Calu3 (cell line): Measurements from ENCODE around the gene LARP4. TPM values are rescaled to one million over a fixed set of nuclear protein-coding genes. Genes with fewer than 3 reads are reported as not detected.

Source experiments
- BruUV-seq: library from RNA; stranded (reverse); fragments of 400-500 nt; replicated peaks from 2 replicates; lab custom pipeline; 2021; lab: Mats Ljungman, UMichigan
- CTCF ChIA-PET: fragments of 300-600 bp; sonication (Branson Sonifier 250); formaldehyde crosslinking; loops from one replicate; lab custom pipeline; 2022; ENCODE audit warnings: antibody characterized with exemption; lab: Charles Lee
- DNase-seq: peaks from one replicate; pipeline ENCODE4 v3.0.0; 2022
- H3K27ac Mint-ChIP-seq: one replicate; pipeline ENCODE4 v1.8.0; 2022; ENCODE audit warnings: mixed read lengths; ENCODE audit not compliant: unreplicated experiment
- H3K27me3 Mint-ChIP-seq: one replicate; pipeline ENCODE4 v1.8.0; 2022; ENCODE audit warnings: mixed read lengths; ENCODE audit not compliant: unreplicated experiment
- H3K36me3 Mint-ChIP-seq: one replicate; pipeline ENCODE4 v1.8.0; 2022; ENCODE audit warnings: mild to moderate bottlenecking, moderate library complexity, mixed read lengths; ENCODE audit not compliant: insufficient read depth, unreplicated experiment
- H3K4me1 Mint-ChIP-seq: one replicate; pipeline ENCODE4 v1.8.0; 2022; ENCODE audit warnings: mild to moderate bottlenecking, low read depth, mixed read lengths; ENCODE audit not compliant: unreplicated experiment
- H3K4me3 Mint-ChIP-seq: one replicate; pipeline ENCODE4 v1.8.0; 2022; ENCODE audit warnings: mild to moderate bottlenecking, low read depth, moderate library complexity, mixed read lengths; ENCODE audit not compliant: unreplicated experiment
- H3K9me3 Mint-ChIP-seq: one replicate; pipeline ENCODE4 v1.8.0; 2022; ENCODE audit warnings: low read depth, mixed read lengths; ENCODE audit not compliant: unreplicated experiment
- intact Hi-C: fragments of 100-400 bp; cut with micrococcal nuclease; formaldehyde crosslinking; loops from one replicate; pipeline ENCODE4 v1.10.0; 2022; ENCODE audit not compliant: unreplicated experiment
- total RNA-seq: library from RNA; stranded (reverse); gene quantifications from 2 replicates; pipeline ENCODE4 v1.2.3, GENCODE V29; 2022
- TF ChIP-seq, protein P1 (sequence below): fragments of 200-600 bp; IDR thresholded peaks from one replicate; pipeline ENCODE4 v1.8.0; 2022; ENCODE audit warnings: antibody characterized with exemption; ENCODE audit not compliant: unreplicated experiment

LARP4 gene
- total RNA-seq, 1 experiment from 2014 or later, result 67.6 TPM

DNA sequence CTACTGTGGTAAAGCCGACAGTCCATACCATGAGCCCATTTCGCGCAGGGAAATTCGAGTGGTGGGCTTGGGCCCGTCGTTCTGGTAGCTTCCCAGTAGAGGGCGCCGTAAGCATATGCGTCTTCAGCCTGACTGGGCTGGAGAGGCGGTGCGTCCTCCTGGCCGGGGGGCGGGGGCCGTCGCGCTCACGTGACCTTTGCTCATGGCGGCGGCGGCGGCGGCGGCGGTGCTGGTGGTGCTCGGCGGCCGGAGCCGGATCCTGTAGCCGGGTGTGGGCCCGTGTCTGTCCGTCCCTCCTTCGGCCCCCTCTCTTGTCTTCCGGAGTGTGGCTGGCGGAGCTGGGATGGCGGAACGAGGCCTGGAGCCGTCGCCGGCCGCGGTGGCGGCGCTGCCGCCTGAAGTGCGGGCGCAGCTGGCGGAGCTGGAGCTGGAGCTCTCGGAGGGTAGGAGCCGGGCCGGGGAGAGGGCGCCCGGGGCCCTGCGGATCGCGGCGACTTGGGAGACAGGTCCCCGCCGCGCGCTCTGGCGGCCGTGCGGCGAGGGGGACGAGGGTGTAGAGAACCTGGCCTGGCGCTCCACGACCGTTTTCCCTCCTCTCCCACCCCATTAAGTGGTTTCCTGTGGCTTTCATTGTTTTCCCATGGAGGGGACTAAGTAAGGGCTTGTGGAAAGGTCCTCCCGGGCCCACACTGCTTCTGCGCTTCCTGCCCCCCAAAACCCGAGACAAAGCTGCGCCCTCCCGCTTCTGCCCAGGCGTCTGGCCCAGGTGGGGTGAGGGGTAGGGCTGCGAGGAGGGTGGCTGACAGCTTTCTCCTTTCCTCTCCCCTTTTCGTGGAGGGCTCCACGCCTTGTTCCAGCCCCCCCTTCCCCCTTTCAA lies 104.4 kb downstream of the LARP4 start, which contains the start of gene DIP2B:
TSS of gene DIP2B (plus strand) at position 188 of the 877 bp plus-strand sequence. CDS start at position 344, 156 bp downstream.
- Mint-ChIP-seq H3K27me3 (no peaks in the 10 kb centered on the region), H3K4me1 (peaks cover 25% of the 10 kb centered on the region), H3K27ac (peak within 1 kb of the TSS; percentile 85), H3K36me3 (peaks cover 39% of the 10 kb centered on the region), H3K9me3 (no peaks in the 10 kb centered on the region), H3K4me3 (peak within 1 kb of the TSS; percentile 77)
- CTCF ChIA-PET, result interaction anchor here (0.5 to 1.9 kb wide), 14 partner anchors 16 to 836 kb away, joined by 3 to 22 read pairs (median 4); no protein-coding TSS in a partner anchor
- DNase-seq, result peak; percentile 94
- no TSS peak for BruUV-seq
- intact Hi-C loops, result loop anchor here (2.0 to 5.0 kb wide), 2 partner anchors 42 to 134 kb away; no protein-coding TSS in a partner anchor
- TF ChIP-seq, protein P1, sequence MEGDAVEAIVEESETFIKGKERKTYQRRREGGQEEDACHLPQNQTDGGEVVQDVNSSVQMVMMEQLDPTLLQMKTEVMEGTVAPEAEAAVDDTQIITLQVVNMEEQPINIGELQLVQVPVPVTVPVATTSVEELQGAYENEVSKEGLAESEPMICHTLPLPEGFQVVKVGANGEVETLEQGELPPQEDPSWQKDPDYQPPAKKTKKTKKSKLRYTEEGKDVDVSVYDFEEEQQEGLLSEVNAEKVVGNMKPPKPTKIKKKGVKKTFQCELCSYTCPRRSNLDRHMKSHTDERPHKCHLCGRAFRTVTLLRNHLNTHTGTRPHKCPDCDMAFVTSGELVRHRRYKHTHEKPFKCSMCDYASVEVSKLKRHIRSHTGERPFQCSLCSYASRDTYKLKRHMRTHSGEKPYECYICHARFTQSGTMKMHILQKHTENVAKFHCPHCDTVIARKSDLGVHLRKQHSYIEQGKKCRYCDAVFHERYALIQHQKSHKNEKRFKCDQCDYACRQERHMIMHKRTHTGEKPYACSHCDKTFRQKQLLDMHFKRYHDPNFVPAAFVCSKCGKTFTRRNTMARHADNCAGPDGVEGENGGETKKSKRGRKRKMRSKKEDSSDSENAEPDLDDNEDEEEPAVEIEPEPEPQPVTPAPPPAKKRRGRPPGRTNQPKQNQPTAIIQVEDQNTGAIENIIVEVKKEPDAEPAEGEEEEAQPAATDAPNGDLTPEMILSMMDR, result peak; percentile 71

DNA sequence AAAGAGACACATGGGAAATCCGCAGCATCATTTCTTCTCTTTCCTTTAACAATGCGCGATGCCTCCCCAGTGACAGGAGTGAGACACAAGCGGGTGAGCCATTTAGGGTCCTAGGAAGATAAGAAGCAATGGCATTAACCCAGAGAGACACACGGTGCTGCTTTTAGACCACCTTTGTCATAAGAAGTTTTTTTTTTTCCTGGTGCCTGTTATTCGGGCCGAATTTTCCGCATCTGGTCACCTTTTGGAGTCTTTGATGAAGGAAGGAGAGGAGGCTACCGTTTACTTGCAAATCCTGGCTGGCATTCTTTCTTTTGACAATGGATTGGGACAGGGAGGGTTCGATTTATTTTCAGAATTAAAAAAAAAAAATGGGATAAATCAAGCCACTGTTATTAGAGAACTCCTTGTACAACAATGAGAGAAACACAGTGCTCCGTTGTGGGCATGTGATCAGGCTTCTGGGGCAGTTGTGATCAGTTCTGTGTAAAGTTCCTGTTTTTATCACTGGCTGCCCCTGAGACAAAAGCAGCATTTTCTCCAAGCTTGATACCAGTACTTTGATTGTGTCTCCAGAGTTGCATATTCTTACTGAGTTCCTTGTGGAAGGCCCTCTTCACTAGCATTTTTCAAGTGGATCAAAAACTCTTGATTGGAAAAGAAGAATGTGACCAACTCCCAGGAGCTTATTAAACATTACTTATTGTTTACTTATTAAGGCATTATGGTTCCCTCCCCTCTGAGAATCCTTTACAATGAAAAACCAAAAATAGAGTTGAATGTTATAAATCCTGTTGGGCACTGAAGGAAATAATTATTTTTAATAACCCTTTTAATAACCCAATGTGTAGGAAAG lies 105.2 kb downstream of the LARP4 start:
- CTCF ChIA-PET, result interaction anchor here (0.6 to 1.9 kb wide), 8 partner anchors 32 to 159 kb away, joined by 3 to 22 read pairs (median 4); no protein-coding TSS in a partner anchor
- Mint-ChIP-seq H3K27me3 (no peaks in the 10 kb centered on the region), H3K4me1 (peaks cover 25% of the 10 kb centered on the region), H3K36me3 (peaks cover 39% of the 10 kb centered on the region), H3K9me3 (no peaks in the 10 kb centered on the region), H3K27ac (peak overlapping the region; percentile 82), H3K4me3 (peak overlapping the region; percentile 77)
- BruUV-seq, result TSS peak; percentile 91
- TF ChIP-seq, protein P1, result no peak
- intact Hi-C loops, result loop anchor here (2.0 to 5.0 kb wide), 2 partner anchors 41 to 133 kb away; no protein-coding TSS in a partner anchor
- no peak for DNase-seq

DNA sequence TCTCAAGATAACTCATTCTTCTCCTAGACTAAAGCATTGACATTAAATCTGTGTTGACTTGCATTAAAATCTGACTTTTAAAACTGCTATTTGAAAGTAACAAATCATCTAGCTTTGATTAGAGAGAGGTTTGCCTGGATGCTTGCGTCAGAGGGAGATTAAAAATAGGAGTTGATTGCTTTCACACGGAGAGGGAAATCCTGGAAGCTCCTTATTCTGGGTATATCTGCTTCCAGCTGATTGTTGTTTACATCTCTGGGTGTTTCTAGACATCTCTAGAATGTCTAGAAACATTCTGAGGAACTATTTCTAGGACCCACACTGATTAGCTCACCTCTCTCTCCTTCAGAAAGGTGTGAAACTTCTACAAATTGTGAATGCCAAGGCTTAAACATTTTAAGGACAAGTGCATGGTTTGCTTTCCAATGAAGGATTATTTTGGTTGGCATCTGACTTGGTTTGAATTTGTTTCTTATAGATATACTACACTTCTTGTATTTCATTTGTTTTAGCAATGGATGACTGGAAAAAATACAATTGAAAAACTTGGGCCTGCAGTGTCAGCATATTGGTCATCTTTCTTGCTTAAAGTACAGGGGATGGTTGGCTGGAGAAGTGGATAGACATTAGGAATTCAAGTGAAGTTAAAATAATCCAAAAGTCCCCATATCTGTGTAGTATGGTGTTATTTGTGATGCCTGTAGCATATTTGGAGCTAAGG lies 106.2 kb downstream of the LARP4 start:
- BruUV-seq, result no TSS peak
- Mint-ChIP-seq H3K27me3 (no peaks in the 10 kb centered on the region), H3K9me3 (no peaks in the 10 kb centered on the region), H3K4me3 (peak overlapping the region; percentile 77), H3K36me3 (peaks cover 39% of the 10 kb centered on the region), H3K4me1 (peaks cover 25% of the 10 kb centered on the region), H3K27ac (peak overlapping the region; percentile 82)
- no peak for DNase-seq
- TF ChIP-seq, protein P1, result no peak
- intact Hi-C loops, result loop anchor here (5.0 kb wide), 1 partner anchor 40 kb away; no protein-coding TSS in a partner anchor
- CTCF ChIA-PET, result interaction anchor here (1.1 to 1.5 kb wide), 5 partner anchors 31 to 135 kb away, joined by 3 to 6 read pairs (median 4); no protein-coding TSS in a partner anchor
